SK-N-SH (cell line): Measurements from ENCODE around the gene PCDHGB4. TPM values are rescaled to one million over a fixed set of nuclear protein-coding genes. Genes with fewer than 3 reads are reported as not detected.

Experiments used
- CTCF ChIA-PET: fragments of 300-600, 350-600 bp; formaldehyde crosslinking; extraction: SDS; loops from one replicate; lab custom pipeline; 2021; lab: Yijun Ruan, JAX
- POLR2A ChIA-PET: fragments of 350-600 bp; sonication (Branson Sonifier 250); formaldehyde crosslinking; extraction: SDS; loops from one replicate; lab custom pipeline; 2020; ENCODE audit warnings: antibody characterized with exemption, inconsistent platforms; lab: Yijun Ruan, JAX
- DNase-seq: peaks from one replicate; pipeline ENCODE4 v3.0.0; 2012
- H2AFZ ChIP-seq: fragments of 200-600 bp; sonication (generic); 2 replicates; pipeline ENCODE4 v1.8.1; 2016; ENCODE audit warnings: antibody characterized with exemption, mild to moderate bottlenecking, low read depth
- H3F3A ChIP-seq: fragments of 200-600 bp; sonication (generic); replicated peaks from 2 replicates; pipeline ENCODE3; 2016; ENCODE audit warnings: antibody characterized with exemption, mild to moderate bottlenecking; ENCODE audit not compliant: insufficient read depth
- H3K27ac ChIP-seq, 2 experiments: fragments of 200-500 bp in 1 of 2; fragments of 200-600 bp in 1 of 2; sonication (Bioruptor generic) in 1 of 2; sonication (generic), shearing (Covaris generic) in 1 of 2; 2 replicates each; pipeline versions ENCODE4 v1.5.1 to v1.6.1; 2014 to 2016; ENCODE audit warnings: low read depth in 2 of 2, inconsistent platforms in 1 of 2, low read length in 1 of 2, mild to moderate bottlenecking in 1 of 2, mixed read lengths in 1 of 2
- H3K27me3 ChIP-seq: fragments of 200-600 bp; sonication (generic), shearing (Covaris generic); 2 replicates; pipeline ENCODE4 v1.6.1; 2016; ENCODE audit warnings: mixed run types; ENCODE audit not compliant: insufficient read depth
- H3K36me3 ChIP-seq, 2 experiments: fragments of 200-500 bp in 1 of 2; fragments of 200-600 bp in 1 of 2; sonication (Bioruptor generic) in 1 of 2; sonication (generic) in 1 of 2; replicated peaks in 1 of 2; 2 replicates each; pipeline versions ENCODE3 to v1.5.1; 2014 to 2016; ENCODE audit warnings: low read length in 1 of 2, mild to moderate bottlenecking in 1 of 2; ENCODE audit not compliant: insufficient read depth in 2 of 2, control insufficient read depth in 1 of 2
- H3K4me1 ChIP-seq, 2 experiments: fragments of 200-500 bp in 1 of 2; fragments of 200-600 bp in 1 of 2; sonication (Bioruptor generic) in 1 of 2; sonication (generic), shearing (Covaris generic) in 1 of 2; 2 replicates each; pipeline versions ENCODE4 v1.5.1 to v1.6.1; 2014 to 2016; ENCODE audit warnings: low read depth in 1 of 2, low read length in 1 of 2, mixed run types in 1 of 2; ENCODE audit not compliant: insufficient read depth in 2 of 2, control insufficient read depth in 1 of 2
- H3K4me2 ChIP-seq: fragments of 200-600 bp; sonication (generic), shearing (Covaris generic); 2 replicates; pipeline ENCODE4 v1.6.1; 2017; ENCODE audit warnings: mixed run types
- H3K4me3 ChIP-seq, 2 experiments: fragments of 200-500 bp in 1 of 2; fragments of 200-600 bp in 1 of 2; sonication (Bioruptor generic) in 1 of 2; sonication (generic), shearing (Covaris generic) in 1 of 2; 2 replicates each; pipeline versions ENCODE4 v1.5.1 to v1.8.1; 2014 to 2016; ENCODE audit warnings: low read depth in 2 of 2, inconsistent platforms in 1 of 2, low read length in 1 of 2, mild to moderate bottlenecking in 1 of 2, mixed read lengths in 1 of 2, moderate library complexity in 1 of 2
- H3K79me2 ChIP-seq: fragments of 200-600 bp; sonication (generic); 2 replicates; pipeline ENCODE4 v1.8.1; 2017; ENCODE audit warnings: mild to moderate bottlenecking; ENCODE audit not compliant: insufficient read depth
- H3K9ac ChIP-seq: fragments of 200-600 bp; sonication (generic); 2 replicates; pipeline ENCODE4 v1.6.1; 2017; ENCODE audit warnings: mixed run types
- H3K9me2 ChIP-seq: fragments of 200-600 bp; sonication (generic); 2 replicates; pipeline ENCODE4 v1.6.1; 2017; ENCODE audit warnings: mixed run types
- H3K9me3 ChIP-seq: fragments of 200-600 bp; sonication (generic); 2 replicates; pipeline ENCODE4 v1.6.1; 2017; ENCODE audit warnings: mixed run types, mild to moderate bottlenecking, moderate library complexity
- H4K20me1 ChIP-seq: fragments of 200-600 bp; sonication (generic); 2 replicates; pipeline ENCODE4 v1.6.1; 2017; ENCODE audit warnings: mild to moderate bottlenecking, mixed run types; ENCODE audit not compliant: insufficient read depth
- CTCF ChIP-seq: fragments of 200-600 bp; sonication (generic); IDR thresholded peaks from 2 replicates; pipeline ENCODE4 v1.6.1; 2017; ENCODE audit warnings: antibody characterized with exemption, mild to moderate bottlenecking, moderate library complexity
- ELF1 ChIP-seq: IDR thresholded peaks from 2 replicates; pipeline ENCODE4 v1.4.0; 2012
- EZH2phosphoT487 ChIP-seq: fragments of 200-600 bp; sonication (generic); IDR thresholded peaks from 2 replicates; pipeline ENCODE4 v1.6.1; 2017; ENCODE audit warnings: low read depth, mixed run types, mild to moderate bottlenecking, antibody characterized with exemption, moderate library complexity, borderline replicate concordance
- GABPA ChIP-seq: IDR thresholded peaks from 2 replicates; pipeline ENCODE4 v1.4.0; 2012; ENCODE audit warnings: low read depth, mild to moderate bottlenecking
- GATA2 ChIP-seq: sonication (generic); formaldehyde crosslinking; IDR thresholded peaks from 2 replicates; pipeline ENCODE4 v1.5.0; 2020; ENCODE audit warnings: mild to moderate bottlenecking, missing genetic modification reagents
- MAX ChIP-seq: IDR thresholded peaks from 2 replicates; pipeline ENCODE4 v1.4.0; 2012; ENCODE audit warnings: low read depth
- MXI1 ChIP-seq: IDR thresholded peaks from 2 replicates; pipeline ENCODE4 v1.6.1; 2012; ENCODE audit warnings: mild to moderate bottlenecking, low read depth, low read length, improper control_type of control experiment
- NFIC ChIP-seq: IDR thresholded peaks from 2 replicates; pipeline ENCODE4 v1.4.0; 2012; ENCODE audit warnings: borderline replicate concordance
- PBX3 ChIP-seq: IDR thresholded peaks from 2 replicates; pipeline ENCODE4; 2012
- POLR2AphosphoS5 ChIP-seq: IDR thresholded peaks from 2 replicates; pipeline ENCODE4 v1.6.1; 2012; ENCODE audit warnings: low read depth, low read length
- RAD21 ChIP-seq: IDR thresholded peaks from 2 replicates; pipeline ENCODE4 v1.6.1; 2012; ENCODE audit warnings: mild to moderate bottlenecking, low read length
- RFX5 ChIP-seq: IDR thresholded peaks from 2 replicates; pipeline ENCODE4 v1.6.1; 2012; ENCODE audit warnings: mild to moderate bottlenecking, improper control_type of control experiment, low read length
- RXRA ChIP-seq: IDR thresholded peaks from 2 replicates; pipeline ENCODE4 v1.4.0; 2012; ENCODE audit warnings: low read depth, mild to moderate bottlenecking, borderline replicate concordance
- SIN3A ChIP-seq: IDR thresholded peaks from 2 replicates; pipeline ENCODE4 v1.6.1; 2012; ENCODE audit warnings: low read depth, mild to moderate bottlenecking, low read length, moderate library complexity, borderline replicate concordance
- SMC3 ChIP-seq: IDR thresholded peaks from 2 replicates; pipeline ENCODE4 v1.6.1; 2012; ENCODE audit warnings: low read depth, low read length, improper control_type of control experiment
- USF1 ChIP-seq: IDR thresholded peaks from 2 replicates; pipeline ENCODE4 v1.4.0; 2012; ENCODE audit warnings: low read depth, borderline replicate concordance
- WGBS: methylation state at CpG from one replicate; pipeline ENCODE4 v1.1.6; 2017; ENCODE audit warnings: low lambda C conversion rate; 5-methylcytosine and 5-hydroxymethylcytosine counted together
- polyA plus RNA-seq, 3 experiments: library from polyadenylated mRNA; depleted of rRNA; stranded (reverse); fragments of >200 nt; gene quantifications; 2 replicates each; pipeline ENCODE4 v1.2.3, GENCODE V29; 2012

Gene PCDHGB4
- polyA plus RNA-seq, 1 of the 3 experiments (the other 2 are of a cell fraction): 0.64 TPM

- no peaks in the 10 kb centered on the region for H3K4me1 ChIP-seq
- peaks cover 7% of the 10 kb centered on the region; the same call in 1 of the 2 replicates for H3K9me3 ChIP-seq
- no peaks in the 10 kb centered on the region for H4K20me1 ChIP-seq
- no peak overlapping the region; a peak in 1 of 4 replicates for H3K4me3 ChIP-seq
- no peaks in the 10 kb centered on the region for H3K9me2 ChIP-seq
- H3K27ac ChIP-seq: no peak overlapping the region
- no peak for DNase-seq
- TF ChIP-seq MXI1: no peak
- TF ChIP-seq RXRA: no peak
- TF ChIP-seq SMC3: no peak
- TF ChIP-seq POLR2AphosphoS5: no peak
- no peak for TF ChIP-seq RFX5
- H3K36me3 ChIP-seq: no peaks in the 10 kb centered on the region
- POLR2A ChIA-PET: no interaction called here
- H2AFZ ChIP-seq: no peak overlapping the region
- H3K4me2 ChIP-seq: no peak overlapping the region
- 84% methylated on average over 58 of the region's 61 CpGs for WGBS
- H3K9ac ChIP-seq: no peak overlapping the region
- H3K79me2 ChIP-seq: no peaks in the 10 kb centered on the region; the same call in 1 of the 2 replicates
- no peaks in the 10 kb centered on the region for H3F3A ChIP-seq
- H3K27me3 ChIP-seq: no peaks in the 10 kb centered on the region
- CTCF ChIA-PET: no interaction called here
Observed at GRCh38 chr5:141399555-141400258, 12.2 kb downstream of the PCDHGB4 start.

- no peaks in the 10 kb centered on the region for H3F3A ChIP-seq
- no peaks in the 10 kb centered on the region for H3K27me3 ChIP-seq
- no peak within 1 kb of the TSS for H3K9ac ChIP-seq
- no peaks in the 10 kb centered on the region for H4K20me1 ChIP-seq
- no peaks in the 10 kb centered on the region for H3K79me2 ChIP-seq
- no peak within 1 kb of the TSS for H3K4me2 ChIP-seq
- no peak within 1 kb of the TSS for H2AFZ ChIP-seq
- peaks cover 0 to 9% of the 10 kb centered on the region in 2 experiments for H3K36me3 ChIP-seq
- no peaks in the 10 kb centered on the region for H3K9me2 ChIP-seq
- H3K4me1 ChIP-seq: no peaks in the 10 kb centered on the region
- ChIA-PET POLR2A (no interaction called here), CTCF (no interaction called here)
- no peak within 1 kb of the TSS; a peak in 1 of 4 replicates for H3K4me3 ChIP-seq
- DNase-seq: peak; percentile 53
- peaks cover 7% of the 10 kb centered on the region for H3K9me3 ChIP-seq
- H3K27ac ChIP-seq: no peak within 1 kb of the TSS
- TF ChIP-seq NFIC (no peak), CTCF (peak; percentile 39; the same call in 1 of the 2 replicates), PBX3 (no peak), GATA2 (no peak), RAD21 (peak; percentile 39), MAX (no peak), SIN3A (no peak), EZH2phosphoT487 (no peak), GABPA (no peak), ELF1 (no peak), USF1 (no peak), RXRA (no peak)
- WGBS: 77% methylated on average over 26 of the region's 27 CpGs
Observed at GRCh38 chr5:141402553-141403243, 15.2 kb downstream of the PCDHGB4 start, which contains the start of gene PCDHGA9. Gene PCDHGA9 (plus strand): TSS chr5:141402778. CDS start chr5:141402953, 175 bp downstream.
